HG02852 (cell line): ENCODE data around the gene SLC35A4.
"Not testable (repeated sequence)": the region's sequence is repeated elsewhere in the genome, so short reads cannot be mapped to it uniquely, and the experiment has no call there.

Experiments used
- ATAC-seq: cut with Tn5 transposase; IDR thresholded peaks from one replicate; pipeline ENCODE4 v1.9.1; 2021; ENCODE audit warnings: mild to moderate bottlenecking, moderate library complexity; ENCODE audit not compliant: unreplicated experiment

Gene SLC35A4

DNA sequence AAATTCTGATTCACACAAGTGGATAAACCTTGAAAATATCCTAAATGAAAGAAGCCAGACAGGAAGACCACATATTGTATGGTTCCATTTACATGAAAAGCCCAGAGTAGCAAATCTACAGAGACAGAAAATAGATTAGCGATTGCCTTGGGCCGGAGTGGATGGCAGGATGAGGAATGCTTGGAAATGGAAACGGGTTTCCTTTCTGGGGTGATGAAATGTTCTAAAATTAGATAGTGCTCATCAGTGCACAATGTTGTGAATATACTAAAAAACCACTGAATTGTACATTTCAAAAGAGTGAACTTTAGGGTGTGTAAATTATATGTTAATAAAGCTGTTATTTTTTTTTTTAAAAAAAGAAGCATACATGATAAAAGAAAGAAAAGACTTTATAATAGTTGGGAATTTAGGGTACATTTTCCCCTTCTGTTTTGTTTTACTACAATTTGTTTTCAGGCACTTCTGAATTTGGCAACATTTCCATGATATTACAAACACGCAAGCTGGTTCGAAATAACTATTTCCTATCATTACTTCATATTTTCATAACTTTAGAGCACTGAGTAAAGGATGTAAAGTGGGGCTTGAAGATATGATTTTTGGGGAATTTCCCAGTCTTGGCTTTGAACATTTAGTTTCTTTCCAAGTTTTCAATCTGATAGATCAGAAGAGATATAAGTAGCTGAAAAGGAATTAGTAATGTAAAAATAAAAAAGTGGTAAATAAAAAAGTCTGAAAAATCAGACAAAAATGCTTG, 23.9 kb downstream of the SLC35A4 start:
- ATAC-seq = no peak

- no peak for ATAC-seq
Measured at GRCh38 chr5:140590861-140591260, 26.2 kb downstream of the SLC35A4 start.

DNA sequence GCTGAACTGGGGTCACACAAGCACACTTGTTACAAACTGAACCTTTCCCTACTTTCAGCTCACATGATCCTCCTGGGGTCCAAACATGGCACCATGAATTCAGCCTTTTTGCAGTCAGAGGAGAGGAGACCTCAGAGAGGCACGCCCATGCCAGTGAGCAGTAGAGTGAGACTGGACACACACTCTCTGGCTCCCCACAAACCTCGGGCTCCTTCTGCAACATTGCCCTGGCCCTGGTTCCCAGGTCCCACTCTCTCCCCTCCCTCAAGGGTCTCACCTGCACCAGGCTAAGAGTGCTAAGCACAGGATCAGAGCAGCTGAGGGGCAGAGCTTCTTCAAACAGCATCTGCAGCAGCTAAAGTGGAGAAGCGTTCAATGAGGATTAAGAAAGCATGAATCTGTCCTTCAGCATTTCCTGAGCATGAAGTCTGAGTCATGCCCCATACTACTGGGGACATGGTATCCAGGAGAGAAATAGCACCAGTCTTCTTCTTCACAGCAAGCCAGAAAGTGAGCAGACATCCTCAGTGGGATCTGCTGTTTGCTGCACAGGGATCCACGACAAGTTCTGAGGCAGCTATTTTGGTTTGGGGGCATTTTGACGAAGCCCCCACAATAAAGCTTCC, 27.2 kb downstream of the SLC35A4 start:
- no peak for ATAC-seq

DNA sequence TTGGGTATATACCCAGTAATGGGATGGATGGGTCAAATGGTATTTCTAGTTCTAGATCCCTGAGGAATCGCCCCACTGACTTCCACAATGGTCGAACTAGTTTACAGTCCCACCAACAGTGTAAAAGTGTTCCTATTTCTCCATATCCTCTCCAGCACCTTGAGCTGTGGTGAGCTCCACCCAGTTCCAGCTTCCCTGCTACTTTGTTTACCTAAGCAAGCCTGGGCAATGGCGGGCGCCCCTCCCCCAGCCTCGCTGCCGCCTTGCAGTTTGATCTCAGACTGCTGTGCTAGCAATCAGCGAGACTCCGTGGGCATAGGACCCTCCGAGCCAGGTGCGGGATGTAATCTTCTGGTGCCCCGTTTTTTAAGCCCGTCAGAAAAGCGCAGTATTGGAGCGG, 28.4 kb downstream of the SLC35A4 start:
- ATAC-seq = not testable (repeated sequence)

DNA sequence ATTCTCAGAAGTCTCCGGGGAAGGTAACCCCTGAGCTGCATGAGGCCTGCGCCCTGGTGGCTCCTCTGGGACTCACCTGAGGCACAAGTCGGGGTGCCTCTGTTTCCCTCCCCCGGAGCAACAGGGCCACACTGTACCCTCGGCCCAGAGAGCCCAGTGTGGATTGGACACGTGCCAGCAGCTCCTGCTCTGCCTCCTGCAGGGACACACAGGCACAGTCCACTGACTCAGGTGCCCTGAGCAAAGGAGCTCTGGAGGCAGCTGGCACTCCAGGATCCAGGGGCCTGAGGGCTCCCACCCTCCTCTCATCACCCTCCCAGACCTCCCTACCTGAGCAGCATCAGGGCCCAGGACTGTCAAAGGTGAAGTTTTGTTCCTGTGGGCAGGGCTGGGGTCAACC, 29.5 kb downstream of the SLC35A4 start:
- no peak for ATAC-seq

DNA sequence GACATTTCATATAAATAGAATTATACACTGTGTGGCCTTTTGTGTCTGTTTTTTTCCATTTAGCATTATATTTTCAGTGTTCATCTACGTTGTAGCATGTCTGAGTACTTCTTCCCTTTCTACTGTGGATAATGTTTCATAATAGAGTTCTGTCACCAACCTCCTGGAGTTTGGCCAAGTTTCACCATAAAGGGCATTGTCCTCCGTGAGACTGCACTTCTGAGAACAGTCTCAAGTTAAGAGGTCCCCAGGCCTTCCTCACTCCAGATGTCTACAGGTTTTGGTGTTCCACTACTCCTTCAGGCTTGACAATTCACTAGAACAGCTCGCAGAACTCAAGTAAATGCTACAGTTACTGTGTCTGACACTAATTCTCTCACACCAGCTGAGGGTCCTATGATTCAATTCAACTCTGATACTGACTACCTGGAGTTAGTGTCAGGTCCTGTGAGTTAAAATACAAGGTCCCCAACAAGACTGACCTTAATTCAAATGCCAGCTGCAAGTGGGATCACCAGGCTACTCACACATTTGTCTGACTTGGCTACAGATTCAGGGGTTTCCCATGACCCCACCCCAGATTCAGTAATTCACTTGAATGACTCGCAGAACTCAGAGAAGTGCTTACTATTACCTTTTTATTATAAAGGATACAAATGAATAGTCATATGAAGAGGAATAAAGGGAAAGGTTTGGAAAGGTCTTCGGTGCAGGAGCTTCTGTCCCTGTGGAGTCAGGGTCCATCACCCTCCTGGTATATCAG, 31.1 kb downstream of the SLC35A4 start:
- no peak for ATAC-seq

DNA sequence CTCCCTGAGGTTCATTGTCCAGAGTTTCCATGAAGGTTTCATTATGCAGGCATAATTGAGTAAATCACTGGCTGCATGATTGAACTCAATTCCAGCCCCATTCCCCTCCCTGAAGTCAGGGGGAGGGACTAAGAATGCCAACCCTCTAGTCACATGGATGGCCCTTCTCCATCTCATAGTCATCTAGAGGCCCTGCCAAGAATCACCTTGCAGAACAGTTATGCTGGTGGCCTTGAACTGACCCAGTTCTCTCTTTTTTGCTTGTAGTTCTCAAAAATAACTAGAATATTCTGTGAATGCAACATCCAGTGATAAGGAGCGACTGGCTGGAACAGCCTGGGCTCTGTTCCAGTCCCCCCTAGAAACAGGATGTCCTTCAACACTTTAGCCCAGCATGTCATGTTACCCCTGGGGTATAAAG, 31.7 kb downstream of the SLC35A4 start:
- ATAC-seq = no peak

DNA sequence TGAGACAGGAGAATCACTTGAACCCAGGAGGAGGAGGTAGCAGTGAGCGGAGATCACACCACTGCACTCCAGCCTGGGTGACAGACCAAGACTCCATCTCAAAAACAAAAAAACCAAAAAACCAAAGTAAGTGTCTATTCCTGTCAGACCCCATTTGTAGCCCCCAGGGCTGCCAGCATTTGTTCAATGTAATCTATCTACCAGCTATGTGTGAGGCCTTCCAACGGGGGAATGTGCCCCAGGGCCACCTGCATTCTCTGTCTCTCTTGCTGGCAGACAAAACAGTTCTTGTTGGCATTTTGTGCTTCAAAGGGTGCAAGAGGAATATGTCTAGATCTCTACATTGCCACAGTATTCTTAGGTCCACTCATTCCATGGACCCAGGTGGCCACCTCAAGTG, 34.2 kb downstream of the SLC35A4 start:
- no peak for ATAC-seq

GRCh38 chr5:140600096-140600495, 35.5 kb downstream of the SLC35A4 start:
- no peak for ATAC-seq

DNA sequence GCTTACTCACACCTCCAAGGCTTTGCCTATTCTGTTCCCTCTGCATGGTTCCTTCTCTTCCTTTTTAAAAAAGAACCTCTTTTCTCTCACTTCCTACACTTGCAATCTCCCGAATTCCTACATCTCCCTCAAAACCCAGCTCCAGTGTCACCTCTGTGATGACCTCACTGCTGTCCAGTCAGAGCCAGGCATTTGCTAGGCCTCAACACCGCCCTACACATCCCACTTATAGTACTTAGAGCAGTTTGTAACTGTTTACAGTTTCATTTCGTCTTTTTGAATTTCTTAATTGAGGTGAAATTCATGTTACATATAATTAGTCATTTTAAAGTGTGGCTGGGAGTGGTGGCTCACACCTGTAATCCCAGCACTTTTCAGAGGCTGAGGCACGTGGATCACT, 37.5 kb downstream of the SLC35A4 start:
- ATAC-seq = no peak

GRCh38 chr5:140603446-140603698, 38.7 kb downstream of the SLC35A4 start:
- not testable (repeated sequence) for ATAC-seq

- no peak for ATAC-seq
Measured at GRCh38 chr5:140603734-140604133, 39.1 kb downstream of the SLC35A4 start.

GRCh38 chr5:140605879-140606278, 41.3 kb downstream of the SLC35A4 start:
- ATAC-seq = no peak

DNA sequence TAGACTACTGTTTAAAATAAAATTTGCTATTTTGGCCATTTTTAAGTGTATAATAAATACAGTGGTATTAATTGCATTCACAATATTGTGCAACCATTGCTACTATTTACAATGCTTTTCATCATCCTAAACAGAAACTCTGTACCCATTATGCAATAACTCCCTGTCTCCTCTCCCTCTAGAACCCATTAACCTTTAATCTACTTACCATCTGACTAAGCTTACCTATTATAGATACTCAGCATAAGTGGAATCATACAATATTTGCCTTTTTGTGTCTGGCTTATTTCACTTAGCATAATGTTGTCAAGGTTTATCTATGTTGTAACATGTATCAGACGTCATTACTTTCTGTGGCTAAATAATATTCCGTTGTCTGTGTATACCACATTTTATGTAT, 42.4 kb downstream of the SLC35A4 start:
- ATAC-seq = no peak

DNA sequence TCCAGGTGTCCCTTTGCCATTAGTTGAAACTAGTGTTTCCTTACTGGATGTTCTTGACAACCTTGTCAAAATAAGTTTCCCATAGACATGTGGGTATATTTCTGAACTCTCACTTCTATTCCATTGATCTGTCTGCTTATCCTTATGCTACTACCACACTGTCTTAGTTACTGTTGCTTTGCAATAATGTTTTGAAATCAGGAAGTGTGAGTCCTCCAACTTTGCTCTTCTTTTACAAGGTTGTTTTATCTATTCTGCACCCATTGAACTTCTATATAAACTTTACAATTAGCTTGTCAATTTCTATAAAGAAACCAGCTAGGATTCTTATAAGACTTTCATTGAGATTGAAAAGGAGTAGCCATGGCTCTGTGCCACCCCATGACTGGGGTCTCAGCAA, 44.1 kb downstream of the SLC35A4 start:
- no peak for ATAC-seq

GRCh38 chr5:140609126-140609525, 44.5 kb downstream of the SLC35A4 start:
- no peak for ATAC-seq

DNA sequence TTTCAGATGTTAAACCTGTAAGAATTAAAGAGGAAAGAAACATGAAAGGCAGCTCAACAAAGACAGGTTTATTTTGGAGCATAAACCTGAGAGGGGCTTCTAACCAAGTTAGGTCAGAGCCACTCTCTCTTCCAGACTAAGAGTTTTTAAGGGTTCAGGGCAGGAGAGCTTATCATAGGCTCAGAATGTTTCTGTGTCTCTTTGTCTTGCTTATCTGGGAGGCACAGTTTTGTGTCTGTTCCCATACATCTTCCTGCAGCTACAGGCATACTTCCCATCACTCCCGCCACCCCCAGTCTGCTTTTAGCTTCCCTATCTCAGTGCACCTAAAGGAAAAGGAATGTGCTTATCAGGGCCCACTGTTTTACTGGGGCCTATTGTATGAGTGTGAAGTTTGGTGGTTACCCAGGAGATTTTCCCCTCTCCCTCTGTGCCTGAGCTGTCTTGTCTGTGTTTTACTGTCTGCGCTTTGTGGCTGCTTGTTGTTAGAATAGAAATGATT, 46.4 kb downstream of the SLC35A4 start:
- no peak for ATAC-seq
